ENCODE data around the gene BCL2L15.

DNA sequence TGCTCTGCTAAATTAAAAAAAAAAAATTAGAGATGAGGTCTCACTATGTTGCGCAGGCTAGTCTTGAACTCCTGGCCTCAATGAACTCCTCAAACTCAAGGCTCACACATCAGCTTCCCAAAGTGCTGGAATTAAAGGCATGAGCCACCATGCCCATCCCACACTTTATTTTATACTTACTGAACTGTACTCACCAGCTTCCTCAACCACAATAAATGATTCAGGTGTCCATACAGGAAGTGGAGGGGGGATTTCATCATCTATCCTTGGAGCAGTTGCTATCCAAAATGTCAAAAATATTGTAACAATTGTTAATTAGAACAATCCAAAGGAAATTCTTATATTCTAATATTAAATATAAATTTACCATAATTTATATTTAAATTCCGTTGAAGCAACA, 52.7 kb downstream of the BCL2L15 start:
- TF ChIP-seq, protein P1, sequence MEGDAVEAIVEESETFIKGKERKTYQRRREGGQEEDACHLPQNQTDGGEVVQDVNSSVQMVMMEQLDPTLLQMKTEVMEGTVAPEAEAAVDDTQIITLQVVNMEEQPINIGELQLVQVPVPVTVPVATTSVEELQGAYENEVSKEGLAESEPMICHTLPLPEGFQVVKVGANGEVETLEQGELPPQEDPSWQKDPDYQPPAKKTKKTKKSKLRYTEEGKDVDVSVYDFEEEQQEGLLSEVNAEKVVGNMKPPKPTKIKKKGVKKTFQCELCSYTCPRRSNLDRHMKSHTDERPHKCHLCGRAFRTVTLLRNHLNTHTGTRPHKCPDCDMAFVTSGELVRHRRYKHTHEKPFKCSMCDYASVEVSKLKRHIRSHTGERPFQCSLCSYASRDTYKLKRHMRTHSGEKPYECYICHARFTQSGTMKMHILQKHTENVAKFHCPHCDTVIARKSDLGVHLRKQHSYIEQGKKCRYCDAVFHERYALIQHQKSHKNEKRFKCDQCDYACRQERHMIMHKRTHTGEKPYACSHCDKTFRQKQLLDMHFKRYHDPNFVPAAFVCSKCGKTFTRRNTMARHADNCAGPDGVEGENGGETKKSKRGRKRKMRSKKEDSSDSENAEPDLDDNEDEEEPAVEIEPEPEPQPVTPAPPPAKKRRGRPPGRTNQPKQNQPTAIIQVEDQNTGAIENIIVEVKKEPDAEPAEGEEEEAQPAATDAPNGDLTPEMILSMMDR (IDR thresholded peaks at IDR 0.05), result no peak
- TF ChIP-seq POLR2A (IDR thresholded peaks at IDR 0.05), result no peak

Data from uterus (tissue), 2 donors.